ENCODE measurements around the gene PHF1.

Gene PHF1

DNA sequence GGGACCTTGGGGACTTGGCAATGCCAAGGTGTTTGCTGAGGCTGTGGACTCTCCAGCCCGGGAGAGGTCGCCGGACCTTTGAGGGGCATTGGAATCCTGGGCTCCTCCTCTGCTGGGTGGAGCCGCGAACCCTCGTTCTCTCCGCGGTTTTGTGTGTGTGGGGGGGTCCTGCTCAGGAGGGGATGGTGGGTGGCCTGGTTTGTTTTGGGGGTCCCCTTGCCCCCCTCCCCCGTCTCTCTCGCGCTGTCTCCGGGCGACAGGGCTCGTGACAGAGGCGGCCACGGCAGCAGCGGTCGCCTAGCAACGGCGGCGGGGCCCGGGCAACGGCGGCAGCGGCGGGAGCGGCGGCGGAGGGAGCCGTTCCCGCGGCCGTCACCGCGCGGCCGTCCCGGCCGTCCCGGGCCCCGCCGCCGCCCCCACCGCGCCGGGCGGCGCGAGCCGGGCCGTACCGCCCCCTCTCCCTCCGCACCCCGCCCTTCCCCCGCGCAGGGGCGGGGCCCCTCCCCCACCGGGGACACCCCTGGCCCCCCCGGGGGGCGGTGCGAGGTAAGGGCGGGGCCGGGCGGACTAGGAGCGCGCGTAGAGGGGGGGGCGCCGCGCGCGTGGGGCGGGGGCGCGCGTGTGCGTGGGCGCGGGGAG lies 16.9 kb downstream of the PHF1 start:
- POLR2A ChIA-PET: no interaction called here
- Histone ChIP-seq H3K4me3 (ENCODE audit: low read depth, low read length) (peak overlapping the region; percentile 49), H3K9me3 (ENCODE audit: control insufficient read depth, insufficient read depth, low read depth, low read length) (no peaks in the 10 kb centered on the region), H3K4me1 (ENCODE audit: control insufficient read depth, insufficient read depth, low read length) (peaks cover 12% of the 10 kb centered on the region), H3K27ac (ENCODE audit: extremely low read depth, low read depth, low read length) (no peak overlapping the region), H3K36me3 (ENCODE audit: control insufficient read depth in 2 of 2, insufficient read depth in 1 of 2, low read length in 2 of 2) (no peaks in the 10 kb centered on the region)
- no peak for TF ChIP-seq ZNF530 (tag by site-specific recombination; IDR thresholded peaks at IDR 0.05; ENCODE audit: low read depth)
- peak; percentile 15; the same call in 1 of the 2 replicates for TF ChIP-seq ZNF76 (tag by site-specific recombination; IDR thresholded peaks at IDR 0.05; ENCODE audit: borderline replicate concordance, low read depth)
- peak; percentile 67 for TF ChIP-seq ZNF341 (tag by site-specific recombination; IDR thresholded peaks at IDR 0.05; ENCODE audit: low read depth)
- TF ChIP-seq, protein P1, sequence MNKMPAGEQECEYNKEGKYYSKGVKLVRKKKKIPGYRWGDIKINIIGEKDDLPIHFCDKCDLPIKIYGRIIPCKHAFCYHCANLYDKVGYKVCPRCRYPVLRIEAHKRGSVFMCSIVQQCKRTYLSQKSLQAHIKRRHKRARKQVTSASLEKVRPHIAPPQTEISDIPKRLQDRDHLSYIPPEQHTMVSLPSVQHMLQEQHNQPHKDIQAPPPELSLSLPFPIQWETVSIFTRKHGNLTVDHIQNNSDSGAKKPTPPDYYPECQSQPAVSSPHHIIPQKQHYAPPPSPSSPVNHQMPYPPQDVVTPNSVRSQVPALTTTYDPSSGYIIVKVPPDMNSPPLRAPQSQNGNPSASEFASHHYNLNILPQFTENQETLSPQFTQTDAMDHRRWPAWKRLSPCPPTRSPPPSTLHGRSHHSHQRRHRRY (tag by site-specific recombination; IDR thresholded peaks at IDR 0.05): no peak
- TF ChIP-seq ZNF561 (tag by site-specific recombination; IDR thresholded peaks at IDR 0.05; ENCODE audit: borderline replicate concordance): 0 out of 2 replicates have a peak, but pooled peaks have one; percentile 23
- peak; percentile 1; the same call in 1 of the 2 replicates for TF ChIP-seq BCL11B (tag by site-specific recombination; IDR thresholded peaks at IDR 0.05; ENCODE audit: low read depth)
- 0 out of 2 replicates have a peak, but pooled peaks have one; percentile 2 for TF ChIP-seq BCL11A (tag by site-specific recombination; IDR thresholded peaks at IDR 0.05; ENCODE audit: low read depth)
- TF ChIP-seq ZNF140 (tag by site-specific recombination; IDR thresholded peaks at IDR 0.05): no peak
- TF ChIP-seq, protein P2, sequence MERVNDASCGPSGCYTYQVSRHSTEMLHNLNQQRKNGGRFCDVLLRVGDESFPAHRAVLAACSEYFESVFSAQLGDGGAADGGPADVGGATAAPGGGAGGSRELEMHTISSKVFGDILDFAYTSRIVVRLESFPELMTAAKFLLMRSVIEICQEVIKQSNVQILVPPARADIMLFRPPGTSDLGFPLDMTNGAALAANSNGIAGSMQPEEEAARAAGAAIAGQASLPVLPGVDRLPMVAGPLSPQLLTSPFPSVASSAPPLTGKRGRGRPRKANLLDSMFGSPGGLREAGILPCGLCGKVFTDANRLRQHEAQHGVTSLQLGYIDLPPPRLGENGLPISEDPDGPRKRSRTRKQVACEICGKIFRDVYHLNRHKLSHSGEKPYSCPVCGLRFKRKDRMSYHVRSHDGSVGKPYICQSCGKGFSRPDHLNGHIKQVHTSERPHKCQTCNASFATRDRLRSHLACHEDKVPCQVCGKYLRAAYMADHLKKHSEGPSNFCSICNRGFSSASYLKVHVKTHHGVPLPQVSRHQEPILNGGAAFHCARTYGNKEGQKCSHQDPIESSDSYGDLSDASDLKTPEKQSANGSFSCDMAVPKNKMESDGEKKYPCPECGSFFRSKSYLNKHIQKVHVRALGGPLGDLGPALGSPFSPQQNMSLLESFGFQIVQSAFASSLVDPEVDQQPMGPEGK (tag by site-specific recombination; IDR thresholded peaks at IDR 0.05): peak; percentile 77
- TF ChIP-seq GLIS2 (tag by site-specific recombination; IDR thresholded peaks at IDR 0.05): peak; percentile 64
- TF ChIP-seq ZBTB20 (tag by site-specific recombination; IDR thresholded peaks at IDR 0.05): peak; percentile 57; the same call in 1 of the 2 replicates
- peak; percentile 26; the same call in 1 of the 2 replicates for TF ChIP-seq SP2 (tag by site-specific recombination; IDR thresholded peaks at IDR 0.05)
- TF ChIP-seq ZNF610 (tag by site-specific recombination; IDR thresholded peaks at IDR 0.05; ENCODE audit: borderline replicate concordance): 0 out of 2 replicates have a peak, but pooled peaks have one; percentile 21
- TF ChIP-seq KLF9 (tag by site-specific recombination; IDR thresholded peaks at IDR 0.05; ENCODE audit: low read depth): 0 out of 2 replicates have a peak, but pooled peaks have one; percentile 6
- 0 out of 2 replicates have a peak, but pooled peaks have one; percentile 3 for TF ChIP-seq WT1 (tag by site-specific recombination; IDR thresholded peaks at IDR 0.05)
- TF ChIP-seq MYNN (tag by site-specific recombination; IDR thresholded peaks at IDR 0.05; ENCODE audit: borderline replicate concordance): peak; percentile 87
- no peak for TF ChIP-seq ZNF133 (tag by site-specific recombination; IDR thresholded peaks at IDR 0.05)
- TF ChIP-seq ZNF112 (tag by site-specific recombination; IDR thresholded peaks at IDR 0.05): no peak
- TF ChIP-seq, protein P3, sequence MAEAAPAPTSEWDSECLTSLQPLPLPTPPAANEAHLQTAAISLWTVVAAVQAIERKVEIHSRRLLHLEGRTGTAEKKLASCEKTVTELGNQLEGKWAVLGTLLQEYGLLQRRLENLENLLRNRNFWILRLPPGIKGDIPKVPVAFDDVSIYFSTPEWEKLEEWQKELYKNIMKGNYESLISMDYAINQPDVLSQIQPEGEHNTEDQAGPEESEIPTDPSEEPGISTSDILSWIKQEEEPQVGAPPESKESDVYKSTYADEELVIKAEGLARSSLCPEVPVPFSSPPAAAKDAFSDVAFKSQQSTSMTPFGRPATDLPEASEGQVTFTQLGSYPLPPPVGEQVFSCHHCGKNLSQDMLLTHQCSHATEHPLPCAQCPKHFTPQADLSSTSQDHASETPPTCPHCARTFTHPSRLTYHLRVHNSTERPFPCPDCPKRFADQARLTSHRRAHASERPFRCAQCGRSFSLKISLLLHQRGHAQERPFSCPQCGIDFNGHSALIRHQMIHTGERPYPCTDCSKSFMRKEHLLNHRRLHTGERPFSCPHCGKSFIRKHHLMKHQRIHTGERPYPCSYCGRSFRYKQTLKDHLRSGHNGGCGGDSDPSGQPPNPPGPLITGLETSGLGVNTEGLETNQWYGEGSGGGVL (tag by site-specific recombination; IDR thresholded peaks at IDR 0.05): peak; percentile 49; the same call in 1 of the 2 replicates
- 0 out of 2 replicates have a peak, but pooled peaks have one; percentile 28 for TF ChIP-seq ZBTB8A (tag by site-specific recombination; IDR thresholded peaks at IDR 0.05)
- peak; percentile 60 for TF ChIP-seq ZNF335 (tag by site-specific recombination; conservative IDR thresholded peaks at IDR 0.05)
- TF ChIP-seq, protein P4, sequence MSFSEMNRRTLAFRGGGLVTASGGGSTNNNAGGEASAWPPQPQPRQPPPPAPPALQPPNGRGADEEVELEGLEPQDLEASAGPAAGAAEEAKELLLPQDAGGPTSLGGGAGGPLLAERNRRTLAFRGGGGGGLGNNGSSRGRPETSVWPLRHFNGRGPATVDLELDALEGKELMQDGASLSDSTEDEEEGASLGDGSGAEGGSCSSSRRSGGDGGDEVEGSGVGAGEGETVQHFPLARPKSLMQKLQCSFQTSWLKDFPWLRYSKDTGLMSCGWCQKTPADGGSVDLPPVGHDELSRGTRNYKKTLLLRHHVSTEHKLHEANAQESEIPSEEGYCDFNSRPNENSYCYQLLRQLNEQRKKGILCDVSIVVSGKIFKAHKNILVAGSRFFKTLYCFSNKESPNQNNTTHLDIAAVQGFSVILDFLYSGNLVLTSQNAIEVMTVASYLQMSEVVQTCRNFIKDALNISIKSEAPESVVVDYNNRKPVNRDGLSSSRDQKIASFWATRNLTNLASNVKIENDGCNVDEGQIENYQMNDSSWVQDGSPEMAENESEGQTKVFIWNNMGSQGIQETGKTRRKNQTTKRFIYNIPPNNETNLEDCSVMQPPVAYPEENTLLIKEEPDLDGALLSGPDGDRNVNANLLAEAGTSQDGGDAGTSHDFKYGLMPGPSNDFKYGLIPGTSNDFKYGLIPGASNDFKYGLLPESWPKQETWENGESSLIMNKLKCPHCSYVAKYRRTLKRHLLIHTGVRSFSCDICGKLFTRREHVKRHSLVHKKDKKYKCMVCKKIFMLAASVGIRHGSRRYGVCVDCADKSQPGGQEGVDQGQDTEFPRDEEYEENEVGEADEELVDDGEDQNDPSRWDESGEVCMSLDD (tag by site-specific recombination; IDR thresholded peaks at IDR 0.05): peak; percentile 87
- TF ChIP-seq, protein P5, sequence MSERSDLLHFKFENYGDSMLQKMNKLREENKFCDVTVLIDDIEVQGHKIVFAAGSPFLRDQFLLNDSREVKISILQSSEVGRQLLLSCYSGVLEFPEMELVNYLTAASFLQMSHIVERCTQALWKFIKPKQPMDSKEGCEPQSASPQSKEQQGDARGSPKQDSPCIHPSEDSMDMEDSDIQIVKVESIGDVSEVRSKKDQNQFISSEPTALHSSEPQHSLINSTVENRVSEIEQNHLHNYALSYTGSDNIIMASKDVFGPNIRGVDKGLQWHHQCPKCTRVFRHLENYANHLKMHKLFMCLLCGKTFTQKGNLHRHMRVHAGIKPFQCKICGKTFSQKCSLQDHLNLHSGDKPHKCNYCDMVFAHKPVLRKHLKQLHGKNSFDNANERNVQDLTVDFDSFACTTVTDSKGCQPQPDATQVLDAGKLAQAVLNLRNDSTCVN (tag by site-specific recombination; optimal IDR thresholded peaks at IDR 0.05): peak; percentile 60
- TF ChIP-seq, protein P6, sequence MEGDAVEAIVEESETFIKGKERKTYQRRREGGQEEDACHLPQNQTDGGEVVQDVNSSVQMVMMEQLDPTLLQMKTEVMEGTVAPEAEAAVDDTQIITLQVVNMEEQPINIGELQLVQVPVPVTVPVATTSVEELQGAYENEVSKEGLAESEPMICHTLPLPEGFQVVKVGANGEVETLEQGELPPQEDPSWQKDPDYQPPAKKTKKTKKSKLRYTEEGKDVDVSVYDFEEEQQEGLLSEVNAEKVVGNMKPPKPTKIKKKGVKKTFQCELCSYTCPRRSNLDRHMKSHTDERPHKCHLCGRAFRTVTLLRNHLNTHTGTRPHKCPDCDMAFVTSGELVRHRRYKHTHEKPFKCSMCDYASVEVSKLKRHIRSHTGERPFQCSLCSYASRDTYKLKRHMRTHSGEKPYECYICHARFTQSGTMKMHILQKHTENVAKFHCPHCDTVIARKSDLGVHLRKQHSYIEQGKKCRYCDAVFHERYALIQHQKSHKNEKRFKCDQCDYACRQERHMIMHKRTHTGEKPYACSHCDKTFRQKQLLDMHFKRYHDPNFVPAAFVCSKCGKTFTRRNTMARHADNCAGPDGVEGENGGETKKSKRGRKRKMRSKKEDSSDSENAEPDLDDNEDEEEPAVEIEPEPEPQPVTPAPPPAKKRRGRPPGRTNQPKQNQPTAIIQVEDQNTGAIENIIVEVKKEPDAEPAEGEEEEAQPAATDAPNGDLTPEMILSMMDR (tag by site-specific recombination; IDR thresholded peaks at IDR 0.05): peak; percentile 55
- TF ChIP-seq ZNF157 (tag by site-specific recombination; IDR thresholded peaks at IDR 0.05): no peak
- CTCF ChIA-PET: interaction anchor here (1.3 kb wide), 1 partner anchor 9 kb away, joined by 3 read pairs; no protein-coding TSS in a partner anchor
